ENCODE measurements around the gene GRID2.
"Not testable (repeated sequence)": the region's sequence is repeated elsewhere in the genome, so short reads cannot be mapped to it uniquely, and the experiment has no call there.

The GRID2 gene

GRCh38 chr4:92305878-92306520 lies 2.2 kb downstream of the GRID2 start:
- DNase-seq = no peak

DNA sequence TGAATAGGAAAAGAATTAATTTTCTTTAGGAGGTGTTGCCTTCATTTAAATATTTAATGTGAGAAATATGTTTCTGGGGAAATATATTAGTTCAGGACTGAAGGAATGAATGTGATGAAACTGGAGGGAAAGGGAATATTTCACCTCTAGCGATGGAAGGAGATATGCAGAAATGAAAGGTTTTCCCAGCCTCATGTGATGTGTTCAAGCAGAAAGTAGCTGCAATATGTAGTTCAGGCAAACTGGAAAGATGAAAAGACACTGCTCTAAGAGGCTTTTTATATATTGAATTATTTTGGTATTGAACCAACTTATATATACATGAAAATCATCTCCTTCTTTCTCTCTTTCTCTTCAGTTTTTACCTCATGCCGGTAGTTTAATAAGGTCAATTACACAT lies 3.4 kb downstream of the GRID2 start:
- DNase-seq = no peak

DNA sequence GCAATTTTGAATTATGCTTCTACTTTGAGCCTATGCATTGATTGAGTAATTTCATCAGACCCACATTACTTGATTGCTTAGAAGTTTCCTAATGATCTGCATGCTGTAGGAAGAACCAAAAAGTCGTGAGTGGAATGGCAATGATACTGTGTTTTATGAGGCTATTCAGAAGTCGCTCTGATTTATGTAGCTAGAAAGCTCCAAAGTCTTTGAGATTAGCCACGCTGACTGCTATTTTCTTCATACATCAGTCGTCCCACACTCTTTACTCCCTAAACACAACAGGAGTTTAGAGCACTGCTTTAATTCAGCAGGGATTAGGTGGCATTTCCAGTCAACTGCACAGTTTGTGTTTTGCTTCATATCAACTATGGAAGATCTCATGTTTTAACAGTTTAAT lies 4.1 kb downstream of the GRID2 start:
- DNase-seq = no peak

DNA sequence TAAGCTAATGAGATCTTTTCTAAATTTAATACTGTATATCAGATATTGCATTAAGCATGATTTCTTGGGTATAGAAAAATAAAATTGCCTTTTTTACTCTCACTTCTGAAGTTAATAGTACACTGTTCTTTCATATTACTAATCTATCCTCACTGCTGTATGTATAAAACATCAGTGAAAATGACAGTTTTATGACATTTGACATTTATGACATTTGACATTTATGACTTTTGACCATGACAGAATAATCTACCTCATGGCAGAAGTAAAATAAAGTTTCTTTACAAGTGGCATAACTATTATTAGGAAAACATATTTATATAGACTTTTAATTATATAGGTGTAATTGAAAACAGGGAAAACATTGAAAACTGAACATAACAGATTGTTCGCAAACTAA lies 13.3 kb downstream of the GRID2 start:
- DNase-seq = no peak

GRCh38 chr4:92328095-92328494 lies 24.3 kb downstream of the GRID2 start:
- no peak for DNase-seq

- no peak for DNase-seq
These were observed 29.2 kb downstream of the GRID2 start for GRCh38 chr4:92333016-92333415.

DNA sequence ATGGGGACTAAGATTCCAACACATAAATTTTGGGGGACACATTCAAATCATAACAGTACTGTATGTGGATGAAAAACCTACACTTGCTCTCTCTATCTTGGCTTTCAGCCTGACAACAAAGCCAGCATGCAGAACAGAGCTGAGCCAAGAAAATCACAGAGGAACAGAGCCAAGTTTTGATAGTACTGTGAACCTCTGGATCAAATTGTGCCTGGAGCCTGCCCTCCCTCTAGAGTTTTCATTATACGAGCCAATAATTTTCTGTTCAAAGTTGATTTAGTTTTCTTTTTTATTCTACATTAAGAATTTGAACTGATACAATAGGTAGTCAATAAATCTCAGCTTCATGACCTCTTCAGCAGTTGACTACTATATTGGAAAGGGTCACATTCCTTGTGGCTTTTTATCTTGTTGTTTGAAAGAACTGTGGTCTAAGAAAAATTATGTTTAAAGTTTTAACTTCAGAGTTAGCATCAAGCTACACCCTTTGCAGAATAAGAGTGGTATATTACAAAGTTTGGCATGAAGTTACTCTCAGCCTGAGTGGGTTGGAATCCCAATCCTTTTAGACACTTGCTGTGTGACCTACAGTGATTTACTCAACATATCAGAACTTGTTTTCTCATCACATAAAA lies 31.1 kb downstream of the GRID2 start:
- no peak for DNase-seq

- DNase-seq = no peak
These were observed 35.9 kb downstream of the GRID2 start for GRCh38 chr4:92339676-92340075.

GRCh38 chr4:92344216-92344615 lies 40.5 kb downstream of the GRID2 start:
- no peak for DNase-seq

- no peak for DNase-seq
These were observed 42.5 kb downstream of the GRID2 start for GRCh38 chr4:92346289-92346688.

GRCh38 chr4:92357966-92358365 lies 54.2 kb downstream of the GRID2 start:
- DNase-seq = no peak

- DNase-seq = no peak
These were observed 55.7 kb downstream of the GRID2 start for GRCh38 chr4:92359491-92359890.

DNA sequence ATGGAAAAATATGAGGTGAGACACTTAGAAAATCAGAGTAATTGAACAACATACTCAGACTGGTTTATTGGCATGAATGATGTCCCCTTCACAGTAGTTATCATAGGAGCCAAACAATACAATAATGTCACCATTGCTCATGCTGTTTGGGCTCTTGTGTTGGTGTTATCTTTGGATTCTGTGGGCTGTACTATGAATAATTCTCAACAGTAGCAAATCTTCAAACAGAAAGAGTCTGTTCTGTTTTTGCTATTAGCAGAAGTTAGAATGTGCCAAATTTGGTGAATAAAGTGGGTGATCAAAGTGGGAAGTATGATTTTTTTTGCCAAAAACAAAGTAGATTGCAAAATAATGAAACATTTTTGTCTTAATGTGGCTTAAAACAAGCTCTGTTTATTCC lies 58.3 kb downstream of the GRID2 start:
- DNase-seq = no peak

DNA sequence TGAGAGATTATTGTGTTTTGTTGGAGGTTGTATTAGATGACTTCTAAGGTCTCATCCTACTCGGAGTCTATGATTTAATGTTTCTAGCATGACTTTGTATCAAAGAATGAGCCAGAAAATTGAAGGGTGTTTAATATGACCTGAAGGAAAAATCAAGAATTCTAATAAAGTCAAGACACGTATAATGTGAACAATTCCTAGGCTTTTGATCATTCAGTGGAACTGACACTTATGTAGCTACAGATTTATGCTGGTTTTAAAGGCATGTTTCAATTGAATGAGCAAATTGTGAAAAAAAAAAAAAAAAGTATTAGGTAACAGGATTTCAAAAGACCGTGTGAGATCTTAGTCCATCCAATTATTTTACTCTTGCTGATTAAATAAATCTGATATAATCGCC lies 64.9 kb downstream of the GRID2 start:
- DNase-seq = no peak

DNA sequence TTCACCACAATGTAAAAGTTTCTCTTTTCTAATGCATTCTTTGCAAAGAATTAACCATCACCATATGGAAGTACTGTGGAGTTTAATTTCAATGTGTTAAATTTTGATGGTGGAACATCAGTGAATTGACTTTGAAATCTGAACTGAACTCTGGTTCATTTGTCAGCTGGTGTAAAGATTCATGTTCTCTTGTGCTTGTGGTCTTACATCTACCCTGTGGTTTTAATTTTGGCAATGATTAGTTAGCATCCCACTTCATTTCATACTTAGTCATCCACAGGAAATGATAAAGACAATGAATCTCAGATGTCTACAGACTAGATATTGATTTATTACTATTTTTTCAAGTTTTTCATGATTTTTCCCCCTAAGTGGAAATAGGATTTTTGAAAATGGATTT lies 77.8 kb downstream of the GRID2 start:
- DNase-seq = no peak

DNA sequence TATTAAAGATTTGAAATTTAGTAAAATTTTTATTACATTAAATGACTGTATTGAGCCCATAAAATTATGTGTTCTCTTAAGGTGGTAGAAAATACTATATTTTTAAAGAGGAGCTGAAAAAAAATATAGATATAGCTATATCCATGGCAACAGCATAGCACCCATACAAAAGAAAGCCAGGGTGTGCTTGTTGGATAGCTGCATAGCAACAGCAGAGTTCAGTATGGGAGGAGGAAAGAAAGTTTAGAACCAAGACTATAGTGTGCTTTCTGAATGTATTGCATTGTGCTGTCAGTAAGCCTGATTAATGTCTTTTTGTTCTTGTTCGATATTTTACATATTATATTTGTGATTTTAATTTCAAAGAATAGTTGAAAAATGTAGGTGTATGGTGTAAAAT lies 78.4 kb downstream of the GRID2 start:
- no peak for DNase-seq

- no peak for DNase-seq
These were observed 83.8 kb downstream of the GRID2 start for GRCh38 chr4:92387459-92388069.

GRCh38 chr4:92399032-92399431 lies 95.3 kb downstream of the GRID2 start:
- DNase-seq = no peak

DNA sequence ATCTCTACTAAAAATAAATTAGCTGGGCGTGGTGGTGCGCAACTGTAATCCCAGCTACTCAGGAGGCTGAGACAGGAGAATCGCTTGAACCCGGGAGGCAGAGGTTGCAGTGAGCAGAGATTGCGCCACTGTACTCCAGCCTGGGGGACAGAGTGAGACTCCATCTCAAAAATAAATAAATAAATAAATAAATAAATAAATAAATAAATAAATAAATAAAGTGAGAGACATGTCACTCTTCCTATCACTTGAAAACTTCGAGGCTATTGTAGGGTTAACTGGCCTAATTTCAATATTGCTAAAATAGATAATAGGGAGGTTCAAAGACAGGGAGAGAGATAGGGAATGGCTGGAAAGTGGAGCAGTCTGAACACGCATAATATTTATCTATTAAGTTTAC lies 99.8 kb downstream of the GRID2 start:
- DNase-seq = not testable (repeated sequence)

GRCh38 chr4:92406488-92406887 lies 102.7 kb downstream of the GRID2 start:
- DNase-seq = no peak

DNA sequence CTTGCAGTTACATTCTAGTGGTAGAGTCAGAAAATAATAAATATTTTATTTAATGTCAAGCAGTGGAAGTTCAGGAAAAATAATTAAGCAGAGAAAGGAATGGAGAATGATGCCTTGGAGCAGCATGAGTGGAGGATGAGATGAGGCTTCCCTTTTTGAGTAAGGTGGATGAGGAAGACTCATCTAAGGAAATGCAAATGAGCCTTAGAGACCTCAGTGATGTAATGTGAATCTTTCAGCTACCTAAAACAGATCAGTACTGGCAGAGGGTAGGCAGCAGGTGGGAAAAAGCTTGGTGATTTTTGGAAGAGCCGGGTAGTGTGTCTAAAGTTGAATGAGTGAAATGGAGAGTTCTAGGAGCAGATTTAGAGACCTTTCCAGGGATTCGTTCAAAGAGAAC lies 118.2 kb downstream of the GRID2 start:
- DNase-seq = no peak

DNA sequence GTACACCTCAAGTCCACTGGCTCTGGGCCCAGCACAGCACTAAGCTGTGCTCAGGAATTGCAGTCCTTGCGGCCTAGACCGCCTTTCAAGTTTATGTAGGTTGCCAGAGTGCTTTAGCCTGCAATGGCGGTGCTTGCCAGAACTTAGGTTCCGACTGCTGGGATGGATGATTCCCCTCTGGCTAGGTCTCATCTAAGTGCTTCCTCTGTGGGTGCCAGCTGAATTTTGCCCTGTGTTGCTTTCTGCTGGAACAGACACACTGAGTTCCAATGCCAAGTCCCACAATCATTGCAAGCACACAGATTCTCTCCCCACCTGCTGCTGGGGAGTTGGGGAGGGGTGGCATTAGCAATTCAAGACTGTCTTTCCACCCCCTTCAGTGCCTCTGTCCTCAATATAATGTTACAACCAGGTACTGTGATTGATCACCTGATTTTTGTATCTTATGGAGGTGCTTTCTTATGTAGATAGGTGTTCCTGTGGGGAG lies 129.5 kb downstream of the GRID2 start:
- no peak for DNase-seq

DNA sequence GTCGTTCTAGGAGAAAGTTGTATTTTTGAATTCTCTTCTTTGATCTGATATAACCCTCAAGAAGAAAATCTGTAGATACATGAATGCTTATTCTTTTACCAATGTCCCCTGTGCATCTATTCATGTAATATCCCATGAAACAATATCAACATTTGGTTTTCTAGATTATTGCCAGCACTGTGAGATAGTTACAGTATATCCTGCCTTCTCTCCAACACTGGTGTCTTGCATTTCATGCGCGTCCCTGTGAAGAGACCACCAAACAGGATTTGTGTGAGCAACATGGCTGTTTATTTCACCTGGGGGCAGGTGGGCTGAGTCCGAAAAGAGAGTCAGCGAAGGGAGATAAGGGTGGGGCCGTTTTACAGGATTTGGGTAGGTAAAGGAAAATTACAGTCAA lies 135.0 kb downstream of the GRID2 start:
- DNase-seq = not testable (repeated sequence)

DNA sequence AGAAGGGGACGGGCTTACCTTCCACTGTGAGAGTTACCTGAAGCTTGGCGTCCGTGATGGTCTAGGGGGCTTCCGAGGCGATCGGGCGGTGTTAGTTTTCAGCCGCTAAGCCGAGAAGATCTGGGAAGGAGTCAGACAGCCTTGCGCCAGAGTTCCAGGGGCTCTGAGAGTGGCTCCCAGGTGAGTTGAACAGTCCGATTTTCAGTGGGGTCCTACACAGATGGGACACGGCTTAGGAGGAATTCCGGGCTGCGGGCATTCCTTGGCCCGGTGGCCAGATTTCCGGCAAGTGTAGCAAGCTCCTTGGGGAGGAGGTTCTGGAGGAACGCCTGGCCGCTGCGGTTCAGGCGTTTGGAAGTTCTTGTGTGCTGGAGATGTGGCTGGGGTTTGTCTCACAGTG lies 138.4 kb downstream of the GRID2 start:
- not testable (repeated sequence) for DNase-seq
